Measurements from ENCODE around the gene ADCY9.

ADCY9 gene

GRCh38 chr16:4138713-4139112 is 22.5 kb upstream of the ADCY9 start:
- DNase-seq (ENCODE audit: low spot score), result no peak
- TF ChIP-seq CTCF (IDR thresholded peaks at IDR 0.05; ENCODE audit: borderline replicate concordance, control extremely low read depth, extremely low read depth, insufficient read depth, missing control alignments), result no peak
- in situ Hi-C loops (cut with MboI; ENCODE audit: low sequenced_read_pairs, unreplicated experiment), result no loop called here

- in situ Hi-C loops (cut with MboI; ENCODE audit: low sequenced_read_pairs, unreplicated experiment), result no loop called here
- TF ChIP-seq CTCF (IDR thresholded peaks at IDR 0.05; ENCODE audit: borderline replicate concordance, control extremely low read depth, extremely low read depth, insufficient read depth, missing control alignments), result no peak
- no peak for DNase-seq (ENCODE audit: low spot score)
Measured at GRCh38 chr16:4137438-4137837, 21.2 kb upstream of the ADCY9 start.

GRCh38 chr16:4136229-4136813 is 20.1 kb upstream of the ADCY9 start:
- TF ChIP-seq CTCF (IDR thresholded peaks at IDR 0.05; ENCODE audit: borderline replicate concordance, control extremely low read depth, extremely low read depth, insufficient read depth, missing control alignments), result no peak
- in situ Hi-C loops (cut with MboI; ENCODE audit: low sequenced_read_pairs, unreplicated experiment), result no loop called here
- DNase-seq (ENCODE audit: low spot score), result no peak

- in situ Hi-C loops (cut with MboI; ENCODE audit: low sequenced_read_pairs, unreplicated experiment), result no loop called here
- TF ChIP-seq CTCF (IDR thresholded peaks at IDR 0.05; ENCODE audit: borderline replicate concordance, control extremely low read depth, extremely low read depth, insufficient read depth, missing control alignments), result no peak
- no peak for DNase-seq (ENCODE audit: low spot score)
Measured at GRCh38 chr16:4135537-4135936, 19.3 kb upstream of the ADCY9 start.

GRCh38 chr16:4133897-4134372 is 17.7 kb upstream of the ADCY9 start:
- no peak for DNase-seq (ENCODE audit: low spot score)
- in situ Hi-C loops (cut with MboI; ENCODE audit: low sequenced_read_pairs, unreplicated experiment), result no loop called here
- no peak for TF ChIP-seq CTCF (IDR thresholded peaks at IDR 0.05; ENCODE audit: borderline replicate concordance, control extremely low read depth, extremely low read depth, insufficient read depth, missing control alignments)

GRCh38 chr16:4131621-4132020 is 15.4 kb upstream of the ADCY9 start:
- no peak for DNase-seq (ENCODE audit: low spot score)
- no peak for TF ChIP-seq CTCF (IDR thresholded peaks at IDR 0.05; ENCODE audit: borderline replicate concordance, control extremely low read depth, extremely low read depth, insufficient read depth, missing control alignments)
- in situ Hi-C loops (cut with MboI; ENCODE audit: low sequenced_read_pairs, unreplicated experiment), result no loop called here
